K562 (cell line): ENCODE measurements around the gene CELF6. TPM values are rescaled to one million over a fixed set of nuclear protein-coding genes. Genes with fewer than 3 reads are reported as not detected.

ENCODE experiments used
- CHD7 ChIP-seq: fragments of 200-600 bp; sonication (generic); IDR thresholded peaks from one replicate; pipeline ENCODE4 v1.6.1; 2012; ENCODE audit warnings: mild to moderate bottlenecking, low read depth, low read length, inconsistent platforms
- COPS2 ChIP-seq: fragments of 450-650 bp; conservative IDR thresholded peaks from 2 replicates; pipeline ENCODE4 v1.6.1; 2016; ENCODE audit warnings: mild to moderate bottlenecking, moderate library complexity
- FOXJ2 ChIP-seq: fragments of 200-800 bp; sonication (Bioruptor generic); IDR thresholded peaks from 2 replicates; pipeline ENCODE4 v1.6.1; 2016; ENCODE audit warnings: missing genetic modification characterization, missing compliant biosample characterization
- GTF2B ChIP-seq: IDR thresholded peaks from 2 replicates; pipeline ENCODE4 v1.6.1; 2011; ENCODE audit not compliant: insufficient read length; ENCODE audit errors: extremely low read depth
- POLR2G ChIP-seq: fragments of 200-400 bp; formaldehyde crosslinking; IDR thresholded peaks from 2 replicates; pipeline ENCODE4 v1.6.1; 2017; ENCODE audit warnings: low read depth, mild to moderate bottlenecking, antibody characterized with exemption, low read length, moderate library complexity
- SRSF9 ChIP-seq: fragments of 200-400 bp; formaldehyde crosslinking; IDR thresholded peaks from 2 replicates; pipeline ENCODE4 v1.6.1; 2017; ENCODE audit warnings: low read depth, low read length, borderline replicate concordance
- TOE1 ChIP-seq, 2 experiments: fragments of 450-650 bp in 1 of 2; sonication (generic) in 1 of 2; formaldehyde crosslinking in 1 of 2; IDR thresholded peaks; 2 replicates each; pipeline versions ENCODE4 v1.7.1 to v1.8.0; 2016 to 2022; ENCODE audit warnings: borderline replicate concordance in 2 of 2, mild to moderate bottlenecking in 2 of 2, antibody characterized with exemption in 1 of 2, inconsistent platforms in 1 of 2, low read depth in 1 of 2, missing genetic modification reagents in 1 of 2, moderate library complexity in 1 of 2
- ZC3H8 ChIP-seq: fragments of 450-650 bp; IDR thresholded peaks from 2 replicates; pipeline ENCODE4 v1.6.1; 2017
- ZEB2 ChIP-seq: fragments of 450-650 bp; IDR thresholded peaks from 2 replicates; pipeline ENCODE4 v1.6.1; 2016
- ZNF121 ChIP-seq: sonication (generic); formaldehyde crosslinking; conservative IDR thresholded peaks from 2 replicates; pipeline ENCODE4 v1.8.0; 2022; ENCODE audit warnings: missing genetic modification reagents
- ZNF431 ChIP-seq: sonication (generic); formaldehyde crosslinking; IDR thresholded peaks from 2 replicates; pipeline ENCODE4 v1.8.0; 2022; ENCODE audit warnings: mild to moderate bottlenecking, missing genetic modification reagents
- polyA plus RNA-seq, 8 experiments: library from polyadenylated mRNA; depleted of rRNA in 4 of 8; stranded (reverse) in 5 of 8; unstranded in 3 of 8; fragments of >200 nt; fragmentation: Nextera tagmentation in 2 of 8; fragmentation: Illumina TruSeq in 1 of 8; extraction: Ambion mirVana in 2 of 8; extraction: Trizol in 1 of 8; gene quantifications; 2 replicates each; pipeline versions ENCODE4 v1.2.1 to v1.2.3, GENCODE V29; 2011 to 2014; ENCODE audit warnings: inconsistent platforms in 1 of 8, missing spikeins in 1 of 8
- total RNA-seq, 7 experiments: library from RNA; depleted of rRNA in 6 of 7; stranded (reverse); fragments of >200 nt in 6 of 7; fragmentation: Illumina TruSeq in 2 of 7; extraction: Trizol in 2 of 7; gene quantifications; 2 replicates each; pipeline versions ENCODE4 v1.2.1 to v1.2.3, GENCODE V29; 2011 to 2021; ENCODE audit warnings: low replicate concordance in 1 of 7
- TF ChIP-seq, protein P1 (sequence below): conservative IDR thresholded peaks from 2 replicates; pipeline ENCODE4 v1.6.1; 2011; ENCODE audit warnings: low read depth, mild to moderate bottlenecking, low read length; ENCODE audit not compliant: control insufficient read depth

CELF6 gene
- total and polyA plus RNA-seq, 9 of the 15 experiments (the other 6 are each of a cell fraction or from before 2014, with no cell fraction given): 0.01 to 0.11 TPM; not detected in 7

DNA sequence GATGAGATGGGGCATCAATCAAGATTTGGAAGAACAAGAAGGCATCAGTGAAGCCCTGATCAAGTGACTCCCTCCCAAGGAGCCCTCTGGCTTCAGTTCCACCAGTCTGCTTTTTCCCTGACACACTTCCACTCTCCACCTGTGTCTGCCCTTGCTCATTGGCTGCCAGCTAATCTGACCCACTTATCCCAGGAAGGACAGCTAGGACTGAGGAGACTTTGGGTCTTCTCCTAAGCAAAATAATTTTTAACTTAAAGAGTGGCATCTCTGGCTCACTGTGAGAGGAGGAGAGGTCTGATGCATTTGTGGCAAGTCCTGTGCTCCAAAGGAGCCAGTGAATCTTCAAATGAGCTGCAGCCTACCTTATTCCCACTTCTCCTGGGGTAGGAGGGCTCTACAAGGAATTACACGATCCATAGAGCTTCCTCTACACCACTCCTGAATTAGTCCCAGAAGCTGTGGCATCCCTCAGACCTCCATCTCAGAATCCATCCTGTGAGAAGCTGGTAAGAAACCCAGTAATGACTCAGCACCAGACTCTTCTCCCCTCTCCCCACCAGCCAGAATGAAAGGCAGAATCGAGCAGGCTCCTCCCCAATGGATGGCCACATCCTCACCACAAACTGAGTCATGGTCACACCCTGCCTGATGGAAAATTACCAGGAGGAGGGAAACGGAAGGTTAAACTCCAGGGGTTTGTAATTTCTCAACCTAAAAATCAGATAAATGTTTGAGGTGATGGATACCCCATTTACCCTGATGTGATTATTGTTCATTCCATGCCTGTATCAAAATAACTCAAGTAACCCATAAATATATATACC lies 82.7 kb downstream of the CELF6 start (continued):
- no peak for TF ChIP-seq CHD7
- TF ChIP-seq COPS2: no peak
- TF ChIP-seq, protein P1, sequence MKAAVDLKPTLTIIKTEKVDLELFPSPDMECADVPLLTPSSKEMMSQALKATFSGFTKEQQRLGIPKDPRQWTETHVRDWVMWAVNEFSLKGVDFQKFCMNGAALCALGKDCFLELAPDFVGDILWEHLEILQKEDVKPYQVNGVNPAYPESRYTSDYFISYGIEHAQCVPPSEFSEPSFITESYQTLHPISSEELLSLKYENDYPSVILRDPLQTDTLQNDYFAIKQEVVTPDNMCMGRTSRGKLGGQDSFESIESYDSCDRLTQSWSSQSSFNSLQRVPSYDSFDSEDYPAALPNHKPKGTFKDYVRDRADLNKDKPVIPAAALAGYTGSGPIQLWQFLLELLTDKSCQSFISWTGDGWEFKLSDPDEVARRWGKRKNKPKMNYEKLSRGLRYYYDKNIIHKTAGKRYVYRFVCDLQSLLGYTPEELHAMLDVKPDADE: no peak
- TF ChIP-seq ZC3H8: no peak
- TF ChIP-seq ZNF121 (CRISPR knock-in tag): no peak
- TF ChIP-seq GTF2B: peak; percentile 71
- TF ChIP-seq ZEB2: peak; percentile 43; the same call in 1 of the 2 replicates
- no peak for TF ChIP-seq ZNF431 (CRISPR knock-in tag)
- no peak for TF ChIP-seq SRSF9
- no peak for TF ChIP-seq TOE1 (IDR thresholded peaks at IDR 0.05; ENCODE audit: borderline replicate concordance)
- no peak for TF ChIP-seq TOE1 (CRISPR knock-in tag; IDR thresholded peaks at IDR 0.05; ENCODE audit: borderline replicate concordance, low read depth)
- no peak for TF ChIP-seq FOXJ2 (tag)
- TF ChIP-seq POLR2G: no peak
